HG03521 (cell line): ENCODE data around the gene TECR.
"Not testable (repeated sequence)": the region's sequence is repeated elsewhere in the genome, so short reads cannot be mapped to it uniquely, and the experiment has no call there.

Source experiments
- ATAC-seq: cut with Tn5 transposase; IDR thresholded peaks from one replicate; pipeline ENCODE4 v1.9.1; 2021; ENCODE audit warnings: mild to moderate bottlenecking, moderate library complexity; ENCODE audit not compliant: unreplicated experiment

TECR gene

DNA sequence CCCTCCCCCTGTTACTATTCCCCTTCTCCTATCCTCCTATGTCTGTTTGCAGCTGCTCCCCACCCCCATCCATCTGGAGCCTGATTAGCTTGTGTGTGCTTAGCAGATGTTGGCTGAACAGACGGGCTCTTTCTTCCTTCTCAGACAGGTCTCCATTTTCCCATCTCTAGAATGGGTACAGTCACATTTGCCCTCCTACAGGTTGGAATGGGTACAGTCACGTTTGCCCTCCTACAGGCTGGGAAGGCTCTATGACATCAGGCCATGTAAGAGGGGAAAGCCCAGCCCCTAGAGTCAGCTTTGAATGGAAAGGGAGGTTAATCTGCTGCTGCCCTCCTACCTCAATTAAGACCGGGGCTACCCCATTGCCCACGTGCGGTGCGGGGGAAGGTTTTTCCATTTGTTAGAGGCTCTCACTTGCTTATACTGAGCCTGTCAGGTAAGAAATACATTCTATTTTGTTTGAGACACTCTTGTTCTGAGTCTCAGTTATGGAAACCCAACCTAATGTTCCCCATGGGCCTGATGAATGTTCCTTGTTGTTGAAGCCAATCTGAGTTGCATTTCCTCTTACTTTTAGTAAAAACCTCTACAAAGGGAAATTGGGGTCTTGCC lies 51.3 kb downstream of the TECR start:
- no peak for ATAC-seq

DNA sequence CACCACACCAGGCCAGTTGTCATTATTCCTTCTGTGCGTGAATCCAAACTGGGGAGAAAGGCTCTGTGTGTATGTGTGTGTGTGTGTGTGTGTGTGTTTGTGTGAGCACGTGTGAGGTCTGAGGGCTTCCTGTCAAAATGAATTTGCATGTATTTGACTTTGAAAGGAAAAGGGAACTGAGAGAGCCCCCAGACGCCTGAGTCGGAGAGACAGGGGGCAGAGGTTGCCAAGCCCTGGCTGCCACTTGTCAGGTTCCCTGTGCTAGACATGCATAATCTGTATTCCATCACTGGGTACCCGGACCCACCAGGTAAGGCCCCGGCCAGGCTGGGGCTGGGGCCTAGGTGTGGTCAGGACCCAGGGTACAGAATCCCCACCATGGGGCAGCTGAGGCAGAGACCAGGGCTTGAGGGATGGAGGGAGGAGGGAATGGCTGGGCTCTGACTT lies 53.5 kb downstream of the TECR start, which contains the start of gene CLEC17A:
Gene CLEC17A, plus strand, starts transcription at position 191 of the 447 bp plus-strand sequence. Its CDS starts 77 bp downstream, at position 268.
- peak; percentile 46 for ATAC-seq

DNA sequence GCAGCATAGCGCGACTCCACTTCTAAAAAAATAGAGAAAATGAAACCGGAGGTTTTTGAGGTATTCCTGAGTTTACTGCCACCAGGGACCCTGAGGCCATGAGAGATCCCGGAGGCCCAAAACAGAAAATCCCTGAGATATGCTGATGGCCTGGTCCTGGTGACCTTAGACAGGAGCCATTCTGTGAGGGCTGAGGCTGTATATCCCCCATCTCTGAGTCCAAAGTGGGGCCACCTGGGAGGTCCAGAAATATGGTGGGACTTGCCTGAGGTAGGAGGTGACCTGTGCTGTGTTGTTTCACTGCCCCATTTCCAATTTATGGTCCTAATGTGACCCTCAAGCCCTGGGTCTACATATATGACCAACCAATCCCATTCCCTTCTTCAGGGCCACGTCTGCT lies 55.0 kb downstream of the TECR start:
- not testable (repeated sequence) for ATAC-seq

GRCh38 chr19:14585187-14585586 lies 55.8 kb downstream of the TECR start:
- not testable (repeated sequence) for ATAC-seq

DNA sequence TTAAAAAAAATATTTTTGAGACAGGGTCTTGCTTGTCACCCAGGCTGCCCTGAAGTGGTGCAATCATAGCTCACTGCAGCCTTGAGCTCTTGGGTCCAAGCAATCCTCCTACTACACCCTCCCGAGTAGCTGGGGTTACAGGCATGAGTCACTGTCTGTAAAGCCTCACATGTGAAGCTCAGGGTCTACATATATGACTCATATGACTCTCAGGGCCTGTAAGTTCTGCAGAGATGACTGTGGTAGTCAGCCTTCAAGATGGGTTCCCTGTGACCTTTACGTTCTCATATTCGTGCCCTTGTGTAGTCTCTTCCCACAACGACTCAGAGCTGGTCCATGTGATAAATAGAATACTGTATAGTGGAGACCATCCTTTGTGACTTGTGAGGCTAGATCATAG lies 60.0 kb downstream of the TECR start:
- not testable (repeated sequence) for ATAC-seq

DNA sequence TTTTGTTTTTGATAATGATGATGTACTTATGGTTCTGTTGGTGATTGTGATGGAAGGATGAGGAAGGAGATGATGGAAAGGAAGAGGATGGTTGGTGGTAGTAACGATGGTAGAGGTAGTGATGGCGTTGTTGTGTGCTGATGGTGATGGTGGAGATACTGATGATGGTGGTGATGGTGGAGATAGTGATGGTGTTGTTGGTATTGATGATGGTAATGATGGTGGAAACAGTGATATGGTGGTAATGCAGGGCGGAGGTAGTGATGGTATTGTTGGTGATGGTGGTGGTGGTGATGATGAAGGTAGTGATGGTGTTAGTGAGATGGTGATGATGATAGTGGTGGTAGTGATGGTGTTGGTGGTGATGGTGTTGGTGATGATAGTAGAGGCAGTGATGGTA lies 66.2 kb downstream of the TECR start:
- no peak for ATAC-seq

DNA sequence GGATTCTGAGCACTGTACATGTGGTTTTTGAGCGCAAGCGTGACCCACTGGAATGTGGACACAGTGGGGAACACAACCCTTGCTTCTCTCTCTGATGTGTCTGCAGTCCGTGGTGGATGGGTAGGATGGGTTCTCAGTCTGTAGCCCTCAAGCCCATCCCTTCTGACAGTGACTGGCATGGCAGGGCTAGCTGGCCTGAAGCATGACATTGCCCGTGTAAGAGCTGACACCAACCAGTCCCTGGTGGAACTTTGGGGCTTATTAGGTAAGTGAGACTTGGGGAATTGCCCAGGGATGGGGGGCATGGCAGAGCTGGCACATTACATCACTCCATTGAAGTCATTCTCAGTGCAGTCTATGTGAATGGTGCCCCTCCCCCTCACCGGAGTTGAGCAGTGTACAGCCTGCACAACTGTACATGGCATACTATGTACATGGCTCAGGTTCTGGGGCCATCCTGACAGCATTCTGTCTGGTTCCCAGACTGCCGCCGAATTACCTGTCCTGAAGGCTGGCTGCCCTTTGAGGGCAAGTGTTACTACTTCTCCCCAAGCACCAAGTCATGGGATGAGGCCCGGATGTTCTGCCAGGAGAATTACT lies 70.3 kb downstream of the TECR start:
- ATAC-seq: no peak

DNA sequence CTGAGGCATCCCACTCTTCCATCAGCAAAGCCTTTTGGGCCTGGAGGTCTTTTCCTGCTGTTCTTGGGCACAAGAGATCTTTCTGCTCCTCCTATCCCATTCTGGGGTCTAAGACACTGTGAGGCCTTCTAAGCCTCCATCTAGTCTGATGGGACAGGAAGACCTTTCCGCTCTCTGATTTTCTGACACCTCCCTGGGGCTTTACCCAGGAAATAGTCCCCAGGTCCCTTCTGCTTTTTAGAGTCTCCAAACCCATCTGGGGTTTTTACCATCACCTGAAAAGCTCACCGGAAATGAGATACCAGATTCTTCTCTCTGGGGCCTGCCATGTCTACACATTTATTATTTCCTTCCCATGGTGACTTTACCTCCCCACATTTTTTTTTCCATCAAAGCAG lies 74.6 kb downstream of the TECR start:
- ATAC-seq: peak; percentile 73

DNA sequence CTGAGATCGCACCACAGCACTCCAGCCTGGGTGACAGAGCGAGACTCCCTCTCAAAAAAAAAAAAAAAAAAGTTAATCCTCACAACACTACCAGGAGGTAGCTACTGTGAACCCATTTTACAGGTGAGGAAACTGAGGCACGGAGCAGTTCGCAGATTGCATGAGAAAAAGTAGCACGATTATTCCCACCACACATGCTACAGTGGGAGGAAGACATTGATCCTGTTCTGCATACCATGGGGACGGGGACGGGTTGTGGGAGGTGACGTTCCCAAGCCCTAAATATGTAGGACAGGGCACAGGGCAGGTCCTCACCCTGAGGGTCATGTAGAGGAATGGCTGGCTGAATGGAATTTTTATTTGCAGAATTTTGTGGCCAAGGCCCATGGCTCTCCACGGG lies 77.2 kb downstream of the TECR start:
- ATAC-seq: no peak

DNA sequence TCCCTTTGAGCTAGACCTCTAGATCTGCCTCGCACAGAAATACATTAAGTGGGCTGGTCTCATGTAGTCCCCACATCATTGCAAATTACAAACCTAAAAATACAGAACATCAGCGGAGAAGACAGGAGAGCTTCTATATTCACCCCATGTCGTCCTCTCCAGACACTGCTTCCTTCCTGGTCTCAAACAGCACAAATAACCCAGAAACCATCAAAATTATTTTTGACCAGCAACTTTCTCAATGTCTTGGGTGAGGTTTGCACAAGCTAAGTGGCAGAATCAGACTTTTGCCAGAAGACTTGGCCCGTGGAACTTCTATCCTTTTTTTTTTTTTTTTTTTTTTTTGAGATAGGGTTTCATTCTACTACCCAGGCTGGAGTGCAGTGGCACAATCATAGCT lies 81.7 kb downstream of the TECR start:
- no peak for ATAC-seq

GRCh38 chr19:14612242-14612641 lies 82.8 kb downstream of the TECR start:
- not testable (repeated sequence) for ATAC-seq

DNA sequence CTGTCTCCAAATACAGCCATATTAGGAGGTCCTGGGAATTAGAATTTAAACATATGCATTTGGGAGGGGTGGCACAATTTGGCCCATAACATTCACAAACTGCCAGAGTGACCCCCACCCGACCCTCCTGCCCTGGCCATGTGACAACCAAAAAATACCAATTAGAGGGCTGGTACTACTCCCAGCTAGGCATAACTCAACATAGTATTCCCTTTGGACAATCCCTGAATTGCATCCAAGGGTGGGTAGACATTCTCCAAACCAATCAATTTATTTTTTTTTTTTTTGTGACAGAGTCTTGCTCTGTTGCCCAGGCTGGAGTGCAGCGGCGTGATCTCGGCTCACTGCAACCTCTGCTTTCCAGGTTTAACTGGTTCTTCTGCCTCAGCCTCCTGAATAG lies 83.3 kb downstream of the TECR start:
- ATAC-seq: no peak

- not testable (repeated sequence) for ATAC-seq
Measured at GRCh38 chr19:14613399-14614098, 84.2 kb downstream of the TECR start.

DNA sequence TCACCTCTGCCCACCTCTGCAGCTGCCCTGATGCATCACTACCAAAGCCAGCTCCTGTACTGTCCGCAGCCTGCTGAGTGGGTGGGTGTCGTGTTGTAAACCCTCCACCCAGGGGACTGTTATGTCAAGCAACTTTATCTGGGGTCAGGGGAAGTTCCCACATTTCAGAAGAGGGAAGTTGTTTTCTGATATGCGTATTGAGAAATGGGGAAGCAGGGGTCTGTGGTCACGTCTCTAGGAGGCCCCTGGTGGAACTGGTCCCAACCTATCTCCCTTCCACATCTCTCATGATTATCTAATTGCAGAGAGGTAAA lies 84.7 kb downstream of the TECR start:
- no peak for ATAC-seq
